ENCODE data around the gene C17orf75. TPM values are rescaled to one million over a fixed set of nuclear protein-coding genes. Genes with fewer than 3 reads are reported as not detected.
"Not testable (repeated sequence)": the region's sequence is repeated elsewhere in the genome, so short reads cannot be mapped to it uniquely, and the experiment has no call there.

The C17orf75 gene
- total RNA-seq, 2 donors from 2014 or later: 6.2 to 7.6 TPM

DNA sequence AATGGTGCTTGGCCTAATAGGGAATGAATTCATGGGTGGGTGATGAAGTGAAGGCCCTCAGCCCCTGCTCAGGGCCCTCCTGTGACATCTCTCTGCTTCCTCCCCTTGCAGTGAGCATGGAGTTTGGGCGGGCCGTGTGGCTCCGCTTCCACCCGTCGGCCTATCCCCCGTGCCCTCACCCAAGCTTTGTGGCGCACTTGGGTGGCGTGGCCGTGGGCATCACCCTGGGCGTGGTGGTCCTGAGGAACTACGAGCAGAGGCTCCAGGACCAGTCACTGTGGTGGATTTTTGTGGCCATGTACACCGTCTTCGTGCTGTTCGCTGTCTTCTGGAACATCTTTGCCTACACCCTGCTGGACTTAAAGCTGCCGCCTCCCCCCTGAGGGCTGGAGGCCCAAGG lies 21.1 kb downstream of the C17orf75 start:
- no peak overlapping the region for H3K4me3 ChIP-seq
- peaks cover 0 to 4% of the 10 kb centered on the region in 2 donors for H3K4me1 ChIP-seq (ENCODE audit: control insufficient read depth in 1 of 2, low read depth in 2 of 2)
- H3K27me3 ChIP-seq (replicated peaks; ENCODE audit: insufficient read depth): no peaks in the 10 kb centered on the region
- no peaks in the 10 kb centered on the region for H3K9me3 ChIP-seq
- no peak for DNase-seq (ENCODE audit: low spot score)
- no peak for ATAC-seq (ENCODE audit: insufficient number of reproducible peaks, low FRiP score, low read depth)
- TF ChIP-seq, protein P1, sequence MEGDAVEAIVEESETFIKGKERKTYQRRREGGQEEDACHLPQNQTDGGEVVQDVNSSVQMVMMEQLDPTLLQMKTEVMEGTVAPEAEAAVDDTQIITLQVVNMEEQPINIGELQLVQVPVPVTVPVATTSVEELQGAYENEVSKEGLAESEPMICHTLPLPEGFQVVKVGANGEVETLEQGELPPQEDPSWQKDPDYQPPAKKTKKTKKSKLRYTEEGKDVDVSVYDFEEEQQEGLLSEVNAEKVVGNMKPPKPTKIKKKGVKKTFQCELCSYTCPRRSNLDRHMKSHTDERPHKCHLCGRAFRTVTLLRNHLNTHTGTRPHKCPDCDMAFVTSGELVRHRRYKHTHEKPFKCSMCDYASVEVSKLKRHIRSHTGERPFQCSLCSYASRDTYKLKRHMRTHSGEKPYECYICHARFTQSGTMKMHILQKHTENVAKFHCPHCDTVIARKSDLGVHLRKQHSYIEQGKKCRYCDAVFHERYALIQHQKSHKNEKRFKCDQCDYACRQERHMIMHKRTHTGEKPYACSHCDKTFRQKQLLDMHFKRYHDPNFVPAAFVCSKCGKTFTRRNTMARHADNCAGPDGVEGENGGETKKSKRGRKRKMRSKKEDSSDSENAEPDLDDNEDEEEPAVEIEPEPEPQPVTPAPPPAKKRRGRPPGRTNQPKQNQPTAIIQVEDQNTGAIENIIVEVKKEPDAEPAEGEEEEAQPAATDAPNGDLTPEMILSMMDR (IDR thresholded peaks at IDR 0.05): no peak
- H3K36me3 ChIP-seq: no peaks in the 10 kb centered on the region
- H3K27ac ChIP-seq: no peak overlapping the region

DNA sequence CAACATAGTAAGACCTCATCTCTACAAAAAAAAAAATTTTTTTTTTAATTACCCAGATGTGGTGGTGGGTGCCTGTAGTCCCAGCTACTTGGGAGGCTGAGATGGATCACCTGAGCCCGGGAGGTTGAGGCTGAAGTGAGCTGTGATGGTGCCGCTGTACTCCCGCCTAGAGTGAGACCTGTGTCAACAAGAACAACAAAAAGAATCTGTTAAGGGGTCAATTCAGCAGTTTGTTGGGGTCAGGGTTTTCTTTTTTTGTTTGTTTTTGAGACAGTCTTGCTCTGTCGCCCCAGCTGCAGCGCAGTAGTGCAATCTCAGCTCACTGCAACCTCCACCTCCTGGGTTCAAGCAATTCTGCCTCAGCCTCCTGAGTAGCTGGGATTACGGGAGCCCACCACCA lies 21.9 kb downstream of the C17orf75 start:
- not testable (repeated sequence) for DNase-seq (ENCODE audit: low spot score); H3K9me3 ChIP-seq; H3K36me3 ChIP-seq; H3K27ac ChIP-seq; H3K4me1 ChIP-seq (ENCODE audit: control insufficient read depth in 1 of 2, low read depth in 2 of 2); ATAC-seq (ENCODE audit: insufficient number of reproducible peaks, low FRiP score, low read depth); H3K4me3 ChIP-seq; H3K27me3 ChIP-seq (replicated peaks; ENCODE audit: insufficient read depth)

DNA sequence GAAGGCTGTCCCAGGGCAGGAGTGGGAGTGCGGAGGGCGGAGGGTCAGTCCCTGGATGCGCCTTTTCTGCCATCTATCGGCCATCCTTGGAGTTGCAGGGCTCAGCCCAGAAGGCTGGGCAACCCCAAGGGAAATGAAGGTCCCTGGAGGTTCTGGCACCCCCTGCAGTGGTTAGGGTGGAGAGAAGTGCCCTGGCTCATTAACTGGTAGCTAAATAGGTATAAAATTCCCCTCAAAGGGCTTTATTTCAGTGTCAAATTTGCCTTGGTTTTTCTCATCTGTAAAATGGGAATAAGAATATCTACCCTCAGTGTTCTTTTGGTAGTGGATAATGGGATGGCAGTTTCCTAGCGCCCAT lies 22.4 kb downstream of the C17orf75 start:
- H3K4me3 ChIP-seq: no peak overlapping the region
- no peak overlapping the region for H3K27ac ChIP-seq
- DNase-seq (ENCODE audit: low spot score) (peak; percentile 46), ATAC-seq (ENCODE audit: insufficient number of reproducible peaks, low FRiP score, low read depth) (no peak)
- H3K4me1 ChIP-seq (ENCODE audit: control insufficient read depth in 1 of 2, low read depth in 2 of 2): peaks cover 0 to 4% of the 10 kb centered on the region in 2 donors
- H3K9me3 ChIP-seq: no peaks in the 10 kb centered on the region
- H3K36me3 ChIP-seq: no peaks in the 10 kb centered on the region
- no peaks in the 10 kb centered on the region for H3K27me3 ChIP-seq (replicated peaks; ENCODE audit: insufficient read depth)
- TF ChIP-seq, protein P1 (IDR thresholded peaks at IDR 0.05): peak; percentile 91

DNA sequence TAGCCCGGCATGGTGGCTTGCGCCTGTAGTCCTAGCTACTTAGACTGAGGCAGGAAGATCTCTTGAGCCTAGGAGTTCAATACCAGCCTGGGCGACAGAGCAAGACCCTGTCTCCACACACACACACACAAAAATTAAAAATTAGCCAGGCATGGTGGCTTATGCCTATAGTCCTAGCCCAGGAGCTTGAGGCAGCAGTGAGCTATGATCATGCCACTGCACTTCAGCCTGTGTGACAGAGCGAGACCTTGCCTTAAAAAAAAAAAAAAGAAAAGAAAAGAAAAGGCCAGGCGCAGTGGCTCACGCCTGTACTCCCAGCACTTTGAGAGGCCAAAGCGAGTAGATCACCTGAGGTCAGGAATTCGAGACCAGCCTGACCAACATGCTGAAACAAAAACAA lies 23.9 kb downstream of the C17orf75 start:
- no peaks in the 10 kb centered on the region for H3K36me3 ChIP-seq
- H3K4me3 ChIP-seq: no peak overlapping the region
- TF ChIP-seq, protein P1 (IDR thresholded peaks at IDR 0.05): no peak
- H3K27ac ChIP-seq: no peak overlapping the region
- H3K9me3 ChIP-seq: no peaks in the 10 kb centered on the region
- no peaks in the 10 kb centered on the region for H3K4me1 ChIP-seq (ENCODE audit: control insufficient read depth in 1 of 2, low read depth in 2 of 2)
- no peaks in the 10 kb centered on the region for H3K27me3 ChIP-seq (replicated peaks; ENCODE audit: insufficient read depth)
- ATAC-seq (ENCODE audit: insufficient number of reproducible peaks, low FRiP score, low read depth): no peak
- DNase-seq (ENCODE audit: low spot score): no peak

DNA sequence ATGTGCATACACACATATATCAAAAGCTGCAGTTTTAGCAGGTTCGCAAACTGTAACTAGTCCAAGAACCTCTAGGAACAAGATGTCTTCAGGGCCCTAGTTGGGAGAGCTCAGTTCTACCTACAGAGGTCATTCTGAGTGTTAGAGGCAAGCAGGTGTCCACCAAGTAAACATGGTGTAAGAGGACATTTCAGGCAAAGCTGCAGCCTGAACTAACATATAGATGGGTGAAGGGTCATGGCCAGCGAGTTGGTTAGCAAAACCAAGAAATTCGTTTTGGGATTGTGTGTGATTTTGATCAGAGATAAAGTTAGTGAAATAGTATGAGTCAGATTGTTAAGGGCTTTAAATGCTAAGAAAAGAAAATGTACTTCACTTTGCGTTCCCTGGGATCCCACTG lies 24.6 kb downstream of the C17orf75 start:
- Histone ChIP-seq H3K36me3 (no peaks in the 10 kb centered on the region), H3K4me3 (no peak overlapping the region), H3K4me1 (ENCODE audit: control insufficient read depth in 1 of 2, low read depth in 2 of 2) (no peaks in the 10 kb centered on the region), H3K27ac (no peak overlapping the region), H3K9me3 (no peaks in the 10 kb centered on the region), H3K27me3 (replicated peaks; ENCODE audit: insufficient read depth) (no peaks in the 10 kb centered on the region)
- no peak for DNase-seq (ENCODE audit: low spot score)
- TF ChIP-seq, protein P1 (IDR thresholded peaks at IDR 0.05): no peak
- ATAC-seq (ENCODE audit: insufficient number of reproducible peaks, low FRiP score, low read depth): no peak

DNA sequence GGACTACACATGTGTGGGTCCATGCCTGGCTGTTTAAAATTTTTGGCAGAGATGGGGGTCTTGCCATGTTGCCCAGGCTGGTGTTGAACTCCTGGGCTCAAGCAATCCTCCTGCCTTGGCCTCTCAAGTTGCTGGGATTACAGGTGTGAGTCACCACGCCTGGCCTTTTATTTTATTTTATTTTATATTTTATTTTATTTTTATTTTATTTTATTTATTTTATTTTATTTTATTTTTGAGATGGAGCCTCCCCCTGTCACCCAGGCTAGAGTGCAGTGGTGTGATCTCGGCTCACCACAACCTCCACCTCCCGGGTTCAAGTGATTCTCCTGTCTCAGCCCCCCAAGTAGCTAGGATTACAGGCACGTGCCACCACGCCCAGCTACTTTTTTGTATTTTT lies 25.3 kb downstream of the C17orf75 start:
- not testable (repeated sequence) for DNase-seq (ENCODE audit: low spot score)

More for the DNA sequence above, 25.3 kb downstream of the C17orf75 start:
- H3K9me3 ChIP-seq; H3K4me1 ChIP-seq (ENCODE audit: control insufficient read depth in 1 of 2, low read depth in 2 of 2); H3K27me3 ChIP-seq (replicated peaks; ENCODE audit: insufficient read depth); H3K27ac ChIP-seq; H3K36me3 ChIP-seq; H3K4me3 ChIP-seq; ATAC-seq (ENCODE audit: insufficient number of reproducible peaks, low FRiP score, low read depth): not testable (repeated sequence)
